NCI-H2171 (cell line): ENCODE data around the gene SREBF2.

Experiments used
- DNase-seq: peaks from one replicate; lab custom pipeline; 2025; lab: John Stamatoyannopoulos, UW

Gene SREBF2

GRCh38 chr22:41922328-41922727, 89.4 kb downstream of the SREBF2 start:
- no peak for DNase-seq

- no peak for DNase-seq
Measured at GRCh38 chr22:41922940-41923594, 90.2 kb downstream of the SREBF2 start.

- no peak for DNase-seq
Measured at GRCh38 chr22:41923595-41924276, 90.8 kb downstream of the SREBF2 start.

GRCh38 chr22:41925783-41926460, 93.0 kb downstream of the SREBF2 start:
- peak; percentile 70 for DNase-seq

- no peak for DNase-seq
Measured at GRCh38 chr22:41927813-41928212, 94.9 kb downstream of the SREBF2 start.

- DNase-seq, result no peak
Measured at GRCh38 chr22:41928593-41929417, 95.9 kb downstream of the SREBF2 start.

- no peak for DNase-seq
Measured at GRCh38 chr22:41929418-41929810, 96.5 kb downstream of the SREBF2 start.

GRCh38 chr22:41931701-41932269, 98.9 kb downstream of the SREBF2 start:
- no peak for DNase-seq

- no peak for DNase-seq
Measured at GRCh38 chr22:41932353-41932752, 99.4 kb downstream of the SREBF2 start.

GRCh38 chr22:41933411-41934177, 100.7 kb downstream of the SREBF2 start:
- DNase-seq, result no peak

GRCh38 chr22:41934284-41935014, 101.5 kb downstream of the SREBF2 start:
- DNase-seq, result no peak

GRCh38 chr22:41935015-41935351, 102.1 kb downstream of the SREBF2 start:
- no peak for DNase-seq

GRCh38 chr22:41935509-41935908, 102.6 kb downstream of the SREBF2 start:
- DNase-seq, result no peak

GRCh38 chr22:41936894-41937169, 103.9 kb downstream of the SREBF2 start:
- no peak for DNase-seq

- no peak for DNase-seq
Measured at GRCh38 chr22:41939981-41940831, 107.3 kb downstream of the SREBF2 start.

- DNase-seq, result peak; percentile 36
Measured at GRCh38 chr22:41940832-41941765, 108.2 kb downstream of the SREBF2 start.

- DNase-seq, result no peak
Measured at GRCh38 chr22:41943661-41944209, 110.8 kb downstream of the SREBF2 start.

GRCh38 chr22:41946629-41947423, 113.9 kb downstream of the SREBF2 start, which contains the start of gene CENPM:
Gene CENPM, minus strand, starts transcription at chr22:41947152. Its CDS starts 76 bp downstream, at chr22:41947076.
- DNase-seq, result peak; percentile 97
